H1 (cell line): ENCODE measurements around the gene USH2A. TPM values are rescaled to one million over a fixed set of nuclear protein-coding genes. Genes with fewer than 3 reads are reported as not detected.

Experiments used
- HDAC2 ChIP-seq, 2 experiments: fragments of 300-600 bp in 1 of 2; sonication (generic) in 1 of 2; IDR thresholded peaks; 2 replicates each; pipeline ENCODE4 v1.6.1; 2011 to 2012; ENCODE audit warnings: low read depth in 2 of 2, low read length in 2 of 2, mild to moderate bottlenecking in 2 of 2, moderate library complexity in 2 of 2, borderline replicate concordance in 1 of 2, inconsistent platforms in 1 of 2
- polyA plus RNA-seq, 7 experiments: library from polyadenylated mRNA; depleted of rRNA in 3 of 7; stranded (reverse) in 5 of 7; unstranded in 2 of 7; fragments of >200 nt in 5 of 7; fragments of 200-250 nt in 2 of 7; gene quantifications; 1 replicate in 5 of 7; 2 replicates in 1 of 7; 4 replicates in 1 of 7; pipeline versions ENCODE4 v1.2.1 to v1.2.3, GENCODE V29; 2011 to 2013; ENCODE audit warnings: missing spikeins in 2 of 7, mixed read lengths in 2 of 7
- total RNA-seq: library from RNA; stranded (reverse); fragmentation: NEBNext Ultra II Directional; extraction: Animal tissue kit (Norgen Biotek cat#: 25700); gene quantifications from 2 replicates; pipeline ENCODE4 v1.2.1, GENCODE V29; 2021

Gene USH2A
- total and polyA plus RNA-seq, 2 of the 8 experiments (the other 6 are each of a cell fraction or from before 2014, with no cell fraction given): 0.02 to 0.17 TPM

DNA sequence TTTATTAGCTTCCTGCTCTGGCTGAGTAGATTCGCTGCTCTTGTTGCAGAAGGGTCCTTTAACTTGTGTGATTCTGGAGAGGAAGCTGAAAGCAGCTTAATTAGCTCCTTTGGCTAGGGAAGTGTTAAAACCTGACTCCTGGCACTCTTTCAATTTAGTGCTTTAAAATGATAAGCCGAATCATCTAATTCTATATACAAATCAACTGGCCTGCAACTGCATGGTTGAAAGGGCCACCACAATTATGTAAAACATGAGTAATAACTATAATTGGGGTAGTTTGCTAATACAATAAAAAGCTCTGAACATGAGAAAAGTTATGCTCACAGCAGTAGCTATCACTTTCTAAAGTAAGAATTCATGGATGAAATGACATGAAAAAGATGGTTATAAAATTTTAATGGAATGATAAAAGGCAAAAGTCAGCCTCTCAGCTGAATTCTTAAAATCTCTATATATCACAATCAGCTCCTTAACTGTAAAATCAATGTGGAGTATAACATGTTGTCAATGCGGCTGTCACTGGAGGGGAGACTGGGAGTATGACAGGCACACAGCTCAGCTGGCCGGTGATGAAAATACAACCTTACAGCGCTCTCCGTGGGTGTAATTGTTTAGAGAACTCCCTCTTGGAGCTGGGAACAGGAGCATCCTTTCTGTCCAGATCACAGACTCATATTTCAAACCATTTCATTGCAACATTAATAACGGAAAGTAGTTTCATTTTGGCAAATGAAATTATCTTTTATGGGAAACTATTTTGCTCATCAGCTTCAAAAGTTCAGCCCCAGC is 531.8 kb downstream of the USH2A start (continued):
- no peak for TF ChIP-seq HDAC2 (IDR thresholded peaks at IDR 0.05; ENCODE audit: borderline replicate concordance in 1 of 2, low read depth in 2 of 2, low read length in 2 of 2)
